ENCODE measurements around the gene DUSP15. TPM values are rescaled to one million over a fixed set of nuclear protein-coding genes. Genes with fewer than 3 reads are reported as not detected.

Gene DUSP15
- polyA plus RNA-seq, 3 donors = not detected

GRCh38 chr20:31824554-31825313 lies 45.6 kb downstream of the DUSP15 start:
- WGBS (ENCODE audit: insufficient coverage) = 88% methylated on average over 14 of the region's 14 CpGs
- Histone ChIP-seq H3K27ac (ENCODE audit: low read depth in 1 of 2, low read length in 2 of 2) (no peak overlapping the region), H3K4me1 (ENCODE audit: control insufficient read depth in 1 of 2, insufficient read depth in 2 of 2, low read length in 2 of 2) (peaks cover 3 to 9% of the 10 kb centered on the region in 2 donors), H3K36me3 (replicated peaks in 1 of 2; ENCODE audit: control insufficient read depth in 1 of 2, insufficient read depth in 2 of 2, low read length in 2 of 2) (no peaks in the 10 kb centered on the region), H3K4me2 (replicated peaks; ENCODE audit: extremely low read depth, low read length, poor library complexity, severe bottlenecking) (no peak overlapping the region), H3K27me3 (ENCODE audit: control insufficient read depth in 2 of 2, insufficient read depth in 2 of 2, low read length in 2 of 2) (peaks cover 0 to 6% of the 10 kb centered on the region in 2 donors), H3K9ac (ENCODE audit: insufficient read depth, low read length, poor library complexity, severe bottlenecking) (no peak overlapping the region), H3K4me3 (replicated peaks in 1 of 3; ENCODE audit: low read depth in 2 of 3, low read length in 3 of 3) (no peak overlapping the region), H2AFZ (ENCODE audit: insufficient read depth, low read depth, low read length, poor library complexity, severe bottlenecking) (no peak overlapping the region), H3K9me3 (replicated peaks in 1 of 2; ENCODE audit: control insufficient read depth in 1 of 2, insufficient read depth in 1 of 2, low read length in 2 of 2) (no peaks in the 10 kb centered on the region), H3K79me2 (ENCODE audit: insufficient read depth, low read length) (no peaks in the 10 kb centered on the region), H4K20me1 (ENCODE audit: insufficient read depth, low read length) (no peaks in the 10 kb centered on the region)
- intact Hi-C loops (cut with micrococcal nuclease) = loop anchor here in 1 of 2 donors (5.0 to 10.0 kb wide), 3 partner anchors 128 to 268 kb away; partner anchors contain the start of gene PDRG1
- Mint-ChIP-seq H3K4me1 (peaks cover 4% of the 10 kb centered on the region), H3K27ac (no peak overlapping the region), H3K9me3 (peaks cover 0 to 2% (median 0%) of the 10 kb centered on the region in 7 donors), H3K36me3 (no peaks in the 10 kb centered on the region), H3K27me3 (ENCODE audit: low read depth in 3 of 3) (peaks cover 0 to 8% (median 8%) of the 10 kb centered on the region in 3 donors), H3K4me3 (no peak overlapping the region)
- no peak for DNase-seq
- TF ChIP-seq CTCF (IDR thresholded peaks at IDR 0.05) = no peak

GRCh38 chr20:31824125-31824485 lies 46.2 kb downstream of the DUSP15 start:
- Histone ChIP-seq H3K4me3 (replicated peaks in 1 of 3; ENCODE audit: low read depth in 2 of 3, low read length in 3 of 3) (no peak overlapping the region), H3K4me1 (ENCODE audit: control insufficient read depth in 1 of 2, insufficient read depth in 2 of 2, low read length in 2 of 2) (peaks cover 3 to 9% of the 10 kb centered on the region in 2 donors), H3K9me3 (replicated peaks in 1 of 2; ENCODE audit: control insufficient read depth in 1 of 2, insufficient read depth in 1 of 2, low read length in 2 of 2) (no peaks in the 10 kb centered on the region), H3K79me2 (ENCODE audit: insufficient read depth, low read length) (no peaks in the 10 kb centered on the region), H3K27ac (ENCODE audit: low read depth in 1 of 2, low read length in 2 of 2) (no peak overlapping the region), H3K27me3 (ENCODE audit: control insufficient read depth in 2 of 2, insufficient read depth in 2 of 2, low read length in 2 of 2) (peaks cover 0 to 6% of the 10 kb centered on the region in 2 donors), H3K9ac (ENCODE audit: insufficient read depth, low read length, poor library complexity, severe bottlenecking) (no peak overlapping the region), H3K4me2 (replicated peaks; ENCODE audit: extremely low read depth, low read length, poor library complexity, severe bottlenecking) (no peak overlapping the region), H3K36me3 (replicated peaks in 1 of 2; ENCODE audit: control insufficient read depth in 1 of 2, insufficient read depth in 2 of 2, low read length in 2 of 2) (no peaks in the 10 kb centered on the region), H4K20me1 (ENCODE audit: insufficient read depth, low read length) (no peaks in the 10 kb centered on the region), H2AFZ (ENCODE audit: insufficient read depth, low read depth, low read length, poor library complexity, severe bottlenecking) (no peak overlapping the region)
- no peak for DNase-seq
- Mint-ChIP-seq H3K27ac (no peak overlapping the region), H3K9me3 (peaks cover 0 to 2% (median 0%) of the 10 kb centered on the region in 7 donors), H3K27me3 (ENCODE audit: low read depth in 3 of 3) (peaks cover 2 to 8% (median 8%) of the 10 kb centered on the region in 3 donors), H3K4me3 (no peak overlapping the region), H3K36me3 (no peaks in the 10 kb centered on the region), H3K4me1 (peaks cover 4% of the 10 kb centered on the region)
- intact Hi-C loops (cut with micrococcal nuclease) = loop anchor here in 1 of 2 donors (5.0 to 10.0 kb wide), 2 partner anchors 128 to 211 kb away; partner anchors contain the start of gene PDRG1
- TF ChIP-seq CTCF (IDR thresholded peaks at IDR 0.05) = no peak
- no CpG with 5 or more reads among the region's 4 CpGs for WGBS (ENCODE audit: insufficient coverage)

Data from CD14-positive monocyte (primary cell).